IPS-18a (cell line): ENCODE data around the gene OLFM4.

Source experiments
- H3K27ac ChIP-seq: one replicate; pipeline ENCODE4 v1.5.1; 2013; ENCODE audit warnings: low read length
- H3K27me3 ChIP-seq: one replicate; pipeline ENCODE4 v1.6.1; 2013; ENCODE audit warnings: mild to moderate bottlenecking, low read length; ENCODE audit not compliant: control insufficient read depth, insufficient read depth
- H3K36me3 ChIP-seq: one replicate; pipeline ENCODE4 v1.6.1; 2013; ENCODE audit warnings: low read depth, low read length; ENCODE audit not compliant: control insufficient read depth
- H3K4me1 ChIP-seq: one replicate; pipeline ENCODE4 v1.6.1; 2013; ENCODE audit warnings: low read depth, low read length; ENCODE audit not compliant: control insufficient read depth
- H3K4me3 ChIP-seq: one replicate; pipeline ENCODE4 v1.5.1; 2013; ENCODE audit warnings: low read length
- H3K9ac ChIP-seq: one replicate; pipeline ENCODE4 v1.6.1; 2013; ENCODE audit warnings: mild to moderate bottlenecking, low read length, moderate library complexity
- H3K9me3 ChIP-seq: one replicate; pipeline ENCODE4 v1.6.1; 2013; ENCODE audit warnings: low read depth, low read length; ENCODE audit not compliant: control insufficient read depth

Gene OLFM4

DNA sequence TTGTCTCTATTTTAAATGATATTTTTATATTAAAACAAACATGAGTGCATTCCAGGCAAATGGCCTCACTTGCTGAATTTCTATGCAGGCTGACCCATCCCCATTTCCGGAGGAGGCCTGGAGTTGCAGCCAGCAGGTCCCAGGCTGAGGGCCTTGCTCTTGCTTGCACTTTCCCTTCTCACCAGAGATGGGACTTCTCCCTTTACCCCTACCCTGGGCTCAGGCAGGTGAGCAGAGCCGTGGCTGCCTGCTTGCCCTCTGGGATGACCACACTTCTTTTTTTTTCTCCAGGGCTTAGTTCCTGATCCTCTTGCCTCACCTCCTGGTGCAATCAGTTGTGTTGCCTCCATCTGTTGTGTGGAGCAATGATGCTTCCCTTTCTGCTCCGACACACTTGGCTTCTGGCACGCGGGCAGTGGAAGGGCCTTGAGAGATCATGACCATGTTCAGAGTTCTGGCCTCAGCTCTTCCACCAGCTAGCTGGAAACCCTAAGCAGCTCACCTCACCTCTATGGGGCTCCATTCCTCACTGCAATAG is 11.1 kb upstream of the OLFM4 start:
- Histone ChIP-seq H3K4me1 (peaks cover 10% of the 10 kb centered on the region), H3K9me3 (no peaks in the 10 kb centered on the region), H3K4me3 (no peak overlapping the region), H3K27me3 (no peaks in the 10 kb centered on the region), H3K9ac (no peak overlapping the region), H3K27ac (no peak overlapping the region), H3K36me3 (no peaks in the 10 kb centered on the region)

- Histone ChIP-seq H3K27me3 (no peaks in the 10 kb centered on the region), H3K27ac (no peak overlapping the region), H3K4me1 (peaks cover 10% of the 10 kb centered on the region), H3K9ac (no peak overlapping the region), H3K36me3 (no peaks in the 10 kb centered on the region), H3K4me3 (no peak overlapping the region), H3K9me3 (no peaks in the 10 kb centered on the region)
Observed at GRCh38 chr13:53018690-53019647, 9.6 kb upstream of the OLFM4 start.

DNA sequence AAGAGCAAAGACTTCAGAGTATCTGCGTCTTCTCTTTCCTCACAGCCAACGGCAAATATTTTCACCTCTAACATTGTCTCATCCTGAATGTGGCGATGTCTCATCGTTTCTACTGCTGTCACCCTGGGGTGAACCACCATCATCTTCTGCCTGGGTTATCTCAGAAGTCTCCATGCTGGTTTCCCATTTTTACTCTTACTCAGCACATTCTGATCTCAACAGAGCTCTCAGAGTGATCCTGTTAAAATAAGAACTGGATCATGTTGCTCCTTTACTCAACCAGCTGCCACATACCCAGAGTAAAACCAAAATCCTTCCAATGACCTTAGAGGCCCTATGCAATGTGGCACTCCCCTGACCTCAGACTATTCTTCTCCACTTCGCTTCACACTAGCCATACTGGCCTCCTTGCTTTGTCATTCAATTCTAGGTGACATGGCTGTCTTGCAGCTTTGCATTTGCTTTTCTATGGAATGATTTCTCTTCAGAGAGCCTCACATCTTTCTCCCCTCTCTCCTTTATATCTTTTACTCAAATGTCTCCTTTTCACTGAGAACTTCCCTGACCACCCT is 7.8 kb upstream of the OLFM4 start:
- peaks cover 10% of the 10 kb centered on the region for H3K4me1 ChIP-seq
- no peak overlapping the region for H3K9ac ChIP-seq
- no peaks in the 10 kb centered on the region for H3K36me3 ChIP-seq
- no peak overlapping the region for H3K4me3 ChIP-seq
- no peaks in the 10 kb centered on the region for H3K9me3 ChIP-seq
- no peak overlapping the region for H3K27ac ChIP-seq
- no peaks in the 10 kb centered on the region for H3K27me3 ChIP-seq

- Histone ChIP-seq H3K27me3 (no peaks in the 10 kb centered on the region), H3K36me3 (no peaks in the 10 kb centered on the region), H3K4me1 (peaks cover 10% of the 10 kb centered on the region), H3K4me3 (no peak overlapping the region), H3K9ac (no peak overlapping the region), H3K27ac (no peak overlapping the region), H3K9me3 (no peaks in the 10 kb centered on the region)
Observed at GRCh38 chr13:53023246-53023645, 5.4 kb upstream of the OLFM4 start.

- no peak overlapping the region for H3K9ac ChIP-seq
- no peak overlapping the region for H3K27ac ChIP-seq
- H3K4me3 ChIP-seq = no peak overlapping the region
- no peaks in the 10 kb centered on the region for H3K36me3 ChIP-seq
- H3K9me3 ChIP-seq = no peaks in the 10 kb centered on the region
- no peaks in the 10 kb centered on the region for H3K27me3 ChIP-seq
- no peaks in the 10 kb centered on the region for H3K4me1 ChIP-seq
Observed at GRCh38 chr13:53028063-53028462, 550 bp upstream of the OLFM4 start.

GRCh38 chr13:53032849-53033248 is 4.2 kb downstream of the OLFM4 start:
- Histone ChIP-seq H3K27ac (no peak overlapping the region), H3K9ac (no peak overlapping the region), H3K36me3 (no peaks in the 10 kb centered on the region), H3K27me3 (no peaks in the 10 kb centered on the region), H3K4me1 (no peaks in the 10 kb centered on the region), H3K4me3 (no peak overlapping the region), H3K9me3 (no peaks in the 10 kb centered on the region)

DNA sequence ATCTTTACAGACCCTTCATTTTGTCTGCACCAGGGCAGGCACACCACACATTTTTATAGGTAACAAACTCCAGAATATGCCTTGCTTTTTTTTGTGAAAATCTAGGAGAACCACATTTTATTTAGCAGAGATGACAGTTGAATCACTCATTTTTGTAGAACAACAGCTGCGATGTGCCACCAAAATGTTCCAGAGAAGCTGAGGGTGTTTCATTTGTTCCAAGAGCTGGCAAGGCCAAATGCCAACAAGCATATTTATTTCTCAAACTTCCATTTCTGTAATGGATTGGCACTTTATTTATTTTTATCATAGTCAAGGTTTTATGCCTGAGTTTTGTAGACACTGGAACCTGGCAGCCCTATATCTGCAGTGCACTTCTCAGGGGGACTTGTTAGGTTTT is 10.4 kb downstream of the OLFM4 start:
- H3K9me3 ChIP-seq = no peaks in the 10 kb centered on the region
- no peak overlapping the region for H3K9ac ChIP-seq
- H3K27me3 ChIP-seq = no peaks in the 10 kb centered on the region
- no peaks in the 10 kb centered on the region for H3K36me3 ChIP-seq
- H3K27ac ChIP-seq = no peak overlapping the region
- no peak overlapping the region for H3K4me3 ChIP-seq
- H3K4me1 ChIP-seq = peaks cover 7% of the 10 kb centered on the region

- Histone ChIP-seq H3K27me3 (no peaks in the 10 kb centered on the region), H3K9ac (no peak overlapping the region), H3K9me3 (no peaks in the 10 kb centered on the region), H3K36me3 (no peaks in the 10 kb centered on the region), H3K4me1 (peaks cover 7% of the 10 kb centered on the region), H3K27ac (no peak overlapping the region), H3K4me3 (no peak overlapping the region)
Observed at GRCh38 chr13:53041968-53042516, 13.4 kb downstream of the OLFM4 start.

- no peaks in the 10 kb centered on the region for H3K9me3 ChIP-seq
- H3K9ac ChIP-seq = no peak overlapping the region
- no peaks in the 10 kb centered on the region for H3K36me3 ChIP-seq
- no peaks in the 10 kb centered on the region for H3K27me3 ChIP-seq
- peaks cover 7% of the 10 kb centered on the region for H3K4me1 ChIP-seq
- H3K27ac ChIP-seq = no peak overlapping the region
- no peak overlapping the region for H3K4me3 ChIP-seq
Observed at GRCh38 chr13:53042877-53043276, 14.3 kb downstream of the OLFM4 start.

GRCh38 chr13:53043398-53043797 is 14.8 kb downstream of the OLFM4 start:
- H3K4me3 ChIP-seq = no peak overlapping the region

GRCh38 chr13:53045189-53045588 is 16.6 kb downstream of the OLFM4 start:
- Histone ChIP-seq H3K9ac (no peak overlapping the region), H3K4me1 (peaks cover 7% of the 10 kb centered on the region), H3K27me3 (no peaks in the 10 kb centered on the region), H3K36me3 (no peaks in the 10 kb centered on the region), H3K9me3 (no peaks in the 10 kb centered on the region), H3K27ac (no peak overlapping the region), H3K4me3 (no peak overlapping the region)

More at GRCh38 chr13:53043398-53043797, 14.8 kb downstream of the OLFM4 start:
- Histone ChIP-seq H3K27me3 (no peaks in the 10 kb centered on the region), H3K36me3 (no peaks in the 10 kb centered on the region), H3K27ac (no peak overlapping the region), H3K9ac (no peak overlapping the region), H3K9me3 (no peaks in the 10 kb centered on the region), H3K4me1 (peaks cover 7% of the 10 kb centered on the region)
